Stimulated activated CD4-positive, alpha-beta T cell treated with anti-CD3 and anti-CD28 coated beads, Interleukin-1b, Interleukin-23, amount 100 ng/mL, for 48 hours (primary cell): ENCODE measurements around the gene MCTP1.
A peak's percentile ranks its signal among the peaks of the same experiment; 100 is the strongest.

Experiments used
- DNase-seq: peaks from one replicate; pipeline ENCODE4 v3.0.0-alpha.2; 2020

The MCTP1 gene

GRCh38 chr5:95113489-95113888 is 171.4 kb downstream of the MCTP1 start:
- no peak for DNase-seq

- no peak for DNase-seq
Observed at GRCh38 chr5:95111141-95111540, 173.8 kb downstream of the MCTP1 start.

- DNase-seq, result no peak
Observed at GRCh38 chr5:95110118-95110517, 174.8 kb downstream of the MCTP1 start.

- no peak for DNase-seq
Observed at GRCh38 chr5:95107138-95107537, 177.8 kb downstream of the MCTP1 start.

- no peak for DNase-seq
Observed at GRCh38 chr5:95105638-95106037, 179.3 kb downstream of the MCTP1 start.

GRCh38 chr5:95102687-95103086 is 182.2 kb downstream of the MCTP1 start:
- DNase-seq, result no peak

- no peak for DNase-seq
Observed at GRCh38 chr5:95102080-95102479, 182.8 kb downstream of the MCTP1 start.

GRCh38 chr5:95100551-95100950 is 184.3 kb downstream of the MCTP1 start:
- DNase-seq, result no peak

- no peak for DNase-seq
Observed at GRCh38 chr5:95098012-95098411, 186.9 kb downstream of the MCTP1 start.

- DNase-seq, result no peak
Observed at GRCh38 chr5:95093211-95093610, 191.7 kb downstream of the MCTP1 start.

- DNase-seq, result no peak
Observed at GRCh38 chr5:95090774-95091173, 194.1 kb downstream of the MCTP1 start.

GRCh38 chr5:95087816-95088317 is 197.0 kb downstream of the MCTP1 start:
- no peak for DNase-seq

- no peak for DNase-seq
Observed at GRCh38 chr5:95086927-95087815, 197.7 kb downstream of the MCTP1 start.

GRCh38 chr5:95084757-95085156 is 200.1 kb downstream of the MCTP1 start:
- no peak for DNase-seq

GRCh38 chr5:95083606-95084005 is 201.3 kb downstream of the MCTP1 start:
- DNase-seq, result no peak

- no peak for DNase-seq
Observed at GRCh38 chr5:95081982-95082381, 202.9 kb downstream of the MCTP1 start.

GRCh38 chr5:95081500-95081960 is 203.4 kb downstream of the MCTP1 start:
- DNase-seq, result peak; percentile 10

GRCh38 chr5:95080441-95080840 is 204.5 kb downstream of the MCTP1 start:
- no peak for DNase-seq

GRCh38 chr5:95080030-95080429 is 204.9 kb downstream of the MCTP1 start:
- DNase-seq, result no peak

- DNase-seq, result no peak
Observed at GRCh38 chr5:95078868-95079267, 206.0 kb downstream of the MCTP1 start.

- no peak for DNase-seq
Observed at GRCh38 chr5:95076395-95077185, 208.3 kb downstream of the MCTP1 start.

GRCh38 chr5:95075111-95075510 is 209.8 kb downstream of the MCTP1 start:
- DNase-seq, result no peak

GRCh38 chr5:95072281-95072680 is 212.6 kb downstream of the MCTP1 start:
- no peak for DNase-seq

- DNase-seq, result no peak
Observed at GRCh38 chr5:95070866-95071265, 214.0 kb downstream of the MCTP1 start.
